Gastrocnemius medialis (tissue), 4 donors: Measurements from ENCODE around the gene GABRG3. TPM values are rescaled to one million over a fixed set of nuclear protein-coding genes. Genes with fewer than 3 reads are reported as not detected.

Source experiments
- ATAC-seq, 2 donors: fragments of 150-250 bp; one replicate each; pipeline ENCODE4 v1.9.1; 2016
- DNase-seq, 2 donors: peaks; one replicate each; pipeline ENCODE4 v3.0.0-alpha.2; 2019
- H3K27ac ChIP-seq, 4 donors: fragments of 200-600 bp; sonication (generic); 1 replicate in 1 of 4; 2 replicates in 3 of 4; pipeline ENCODE4 v1.5.1; 2016 to 2018; ENCODE audit warnings: mild to moderate bottlenecking in 2 of 4, moderate library complexity in 1 of 4
- H3K27me3 ChIP-seq, 3 donors: fragments of 200-600 bp; sonication (generic) in 2 of 3; 1 replicate in 1 of 3; 2 replicates in 2 of 3; pipeline versions ENCODE4 v1.5.1 to v1.6.0; 2016 to 2019; ENCODE audit warnings: mild to moderate bottlenecking in 1 of 3, moderate library complexity in 1 of 3
- H3K36me3 ChIP-seq, 2 donors: fragments of 200-600 bp; sonication (generic) in 1 of 2; one replicate each; pipeline ENCODE4 v1.5.1; 2017 to 2018
- H3K4me1 ChIP-seq, 2 donors: fragments of 200-600 bp; sonication (generic) in 1 of 2; one replicate each; pipeline ENCODE4 v1.5.1; 2016 to 2017; ENCODE audit warnings: mild to moderate bottlenecking in 2 of 2
- H3K4me3 ChIP-seq, 4 donors: fragments of 200-600 bp; sonication (generic) in 3 of 4; 1 replicate in 1 of 4; 2 replicates in 3 of 4; pipeline ENCODE4 v1.5.1; 2016 to 2019; ENCODE audit warnings: mild to moderate bottlenecking in 2 of 4
- H3K9me3 ChIP-seq, 3 donors: fragments of 200-600 bp; sonication (generic) in 2 of 3; 1 replicate in 1 of 3; 2 replicates in 2 of 3; pipeline ENCODE4 v1.5.1; 2016 to 2019
- CTCF ChIP-seq, 5 experiments: fragments of 450-650 bp in 3 of 5; fragments of 200-600 bp in 2 of 5; sonication (generic) in 2 of 5; IDR thresholded peaks in 4 of 5; conservative IDR thresholded peaks in 1 of 5; 1 replicate in 4 of 5; 2 replicates in 1 of 5; pipeline ENCODE4 v1.5.1; 2016 to 2019; ENCODE audit warnings: antibody characterized with exemption in 5 of 5, mild to moderate bottlenecking in 3 of 5, moderate library complexity in 3 of 5
- POLR2A ChIP-seq, 2 donors: fragments of 450-650 bp; IDR thresholded peaks; one replicate each; pipeline ENCODE4 v1.6.1; 2017; ENCODE audit warnings: antibody characterized with exemption in 2 of 2, mild to moderate bottlenecking in 2 of 2, moderate library complexity in 2 of 2
- in situ Hi-C, 4 donors: fragments of 200-750 bp; cut with MboI; loops; one replicate each; pipeline versions ENCODE4 v1.15.0 to v1.8.0; 2017; ENCODE audit warnings: low sequenced_read_pairs in 4 of 4
- intact Hi-C: fragments of 100-400 bp; cut with DNase I; formaldehyde crosslinking; loops from one replicate; pipeline ENCODE4 v1.15.1; 2023; ENCODE audit warnings: low total_unique reads
- total RNA-seq, 4 donors: library from RNA; depleted of rRNA; stranded (reverse); fragments of >200 nt; gene quantifications; one replicate each; pipeline versions ENCODE4 v1.1.0 to v1.2.3, GENCODE V29; 2016

The GABRG3 gene
- total RNA-seq, 4 donors from 2014 or later, result not detected

- ATAC-seq (no peak), DNase-seq (no peak)
- in situ Hi-C loops, result no loop called here
Observed at GRCh38 chr15:27042646-27043045, 71.7 kb downstream of the GABRG3 start.

DNA sequence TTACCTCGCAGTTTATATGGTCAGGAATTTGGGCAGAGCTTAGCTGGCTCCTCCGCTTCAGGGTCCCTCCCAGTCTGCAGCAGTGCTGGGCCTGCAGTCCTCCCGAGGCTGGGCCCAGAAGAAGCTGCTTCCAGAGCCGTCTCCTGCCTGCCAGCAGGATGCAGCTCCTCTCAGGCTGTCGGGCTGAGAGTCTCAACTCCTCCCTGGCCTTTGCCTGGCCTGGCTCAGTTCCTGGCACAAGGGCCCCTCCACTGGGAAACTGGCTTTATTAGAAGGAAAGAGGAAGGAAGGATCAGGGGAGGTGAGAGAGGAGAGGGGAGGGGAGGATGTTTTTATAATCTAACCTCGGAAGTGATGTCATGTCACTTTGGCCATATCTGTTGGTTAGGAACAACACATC, 72.8 kb downstream of the GABRG3 start:
- DNase-seq, result no peak
- H3K36me3 ChIP-seq, result no peaks in the 10 kb centered on the region
- ATAC-seq, result no peak
- no peaks in the 10 kb centered on the region for H3K9me3 ChIP-seq
- no peaks in the 10 kb centered on the region for H3K4me1 ChIP-seq
- no peak for TF ChIP-seq POLR2A (IDR thresholded peaks at IDR 0.05)
- no peak for TF ChIP-seq CTCF (IDR thresholded peaks at IDR 0.05 in 4 of 5, conservative IDR thresholded peaks at IDR 0.05 in 1 of 5)
- H3K27ac ChIP-seq, result no peak overlapping the region
- H3K4me3 ChIP-seq, result no peak overlapping the region
- in situ Hi-C loops (no loop called here), intact Hi-C loops (no loop called here)
- H3K27me3 ChIP-seq, result no peaks in the 10 kb centered on the region

More at GRCh38 chr15:27042646-27043045, 71.7 kb downstream of the GABRG3 start:
- H3K4me1 ChIP-seq, result no peaks in the 10 kb centered on the region
- no peaks in the 10 kb centered on the region for H3K27me3 ChIP-seq
- intact Hi-C loops, result no loop called here
- no peak for TF ChIP-seq CTCF (IDR thresholded peaks at IDR 0.05 in 4 of 5, conservative IDR thresholded peaks at IDR 0.05 in 1 of 5)
- TF ChIP-seq POLR2A (IDR thresholded peaks at IDR 0.05), result no peak
- H3K4me3 ChIP-seq, result no peak overlapping the region
- H3K36me3 ChIP-seq, result no peaks in the 10 kb centered on the region
- no peak overlapping the region for H3K27ac ChIP-seq
- H3K9me3 ChIP-seq, result no peaks in the 10 kb centered on the region

DNA sequence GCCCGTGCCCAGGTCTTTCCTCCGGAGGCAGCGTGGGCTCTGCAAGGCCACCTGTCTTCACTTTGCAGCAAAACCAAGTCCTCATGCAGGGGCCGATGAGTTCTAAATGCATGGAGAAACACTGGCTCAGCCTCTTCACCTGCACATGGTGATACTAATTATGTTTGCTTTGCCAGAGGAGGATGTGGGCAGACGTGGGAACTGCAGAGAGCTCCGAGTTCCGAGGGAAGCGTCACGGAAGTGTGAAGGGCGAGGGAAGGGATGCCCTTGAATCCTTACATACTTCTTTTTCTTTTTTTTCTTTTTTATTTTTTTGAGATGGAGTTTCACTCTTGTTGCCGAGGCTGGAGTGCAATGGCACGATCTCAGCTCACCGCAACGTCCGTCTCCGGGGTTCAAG, 74.8 kb downstream of the GABRG3 start:
- Histone ChIP-seq H3K4me1 (no peaks in the 10 kb centered on the region), H3K27ac (no peak overlapping the region), H3K9me3 (no peaks in the 10 kb centered on the region), H3K4me3 (no peak overlapping the region), H3K27me3 (no peaks in the 10 kb centered on the region), H3K36me3 (no peaks in the 10 kb centered on the region)
- no peak for DNase-seq
- no peak for ATAC-seq
- in situ Hi-C loops (no loop called here), intact Hi-C loops (no loop called here)
- TF ChIP-seq POLR2A (IDR thresholded peaks at IDR 0.05) (no peak), CTCF (IDR thresholded peaks at IDR 0.05 in 4 of 5, conservative IDR thresholded peaks at IDR 0.05 in 1 of 5) (no peak)

DNA sequence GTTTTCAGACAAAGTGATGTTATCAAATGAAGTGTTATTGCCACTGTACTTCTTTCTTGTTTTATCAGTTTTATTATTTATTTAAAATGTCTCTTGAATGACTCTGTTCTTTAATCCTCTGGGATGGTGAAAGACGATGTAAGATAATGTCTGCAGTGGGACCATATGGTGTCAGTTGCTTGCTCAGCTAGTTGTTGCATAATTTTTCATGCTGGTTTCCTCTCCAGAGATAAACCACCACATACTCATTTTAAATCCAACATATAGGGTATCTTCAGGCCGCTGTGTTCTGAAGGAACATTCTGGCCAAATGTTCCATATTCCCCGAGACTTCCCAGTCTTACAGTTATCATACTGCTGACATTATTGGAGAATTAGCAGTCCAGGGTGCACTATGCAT, 75.9 kb downstream of the GABRG3 start:
- H3K9me3 ChIP-seq, result no peaks in the 10 kb centered on the region
- in situ Hi-C loops, result no loop called here
- no peak overlapping the region for H3K4me3 ChIP-seq
- no peaks in the 10 kb centered on the region for H3K4me1 ChIP-seq
- H3K36me3 ChIP-seq, result no peaks in the 10 kb centered on the region
- no peaks in the 10 kb centered on the region for H3K27me3 ChIP-seq
- H3K27ac ChIP-seq, result no peak overlapping the region
- no peak for ATAC-seq
- intact Hi-C loops, result no loop called here
- TF ChIP-seq POLR2A (IDR thresholded peaks at IDR 0.05) (no peak), CTCF (IDR thresholded peaks at IDR 0.05 in 4 of 5, conservative IDR thresholded peaks at IDR 0.05 in 1 of 5) (no peak)
- DNase-seq, result no peak

DNA sequence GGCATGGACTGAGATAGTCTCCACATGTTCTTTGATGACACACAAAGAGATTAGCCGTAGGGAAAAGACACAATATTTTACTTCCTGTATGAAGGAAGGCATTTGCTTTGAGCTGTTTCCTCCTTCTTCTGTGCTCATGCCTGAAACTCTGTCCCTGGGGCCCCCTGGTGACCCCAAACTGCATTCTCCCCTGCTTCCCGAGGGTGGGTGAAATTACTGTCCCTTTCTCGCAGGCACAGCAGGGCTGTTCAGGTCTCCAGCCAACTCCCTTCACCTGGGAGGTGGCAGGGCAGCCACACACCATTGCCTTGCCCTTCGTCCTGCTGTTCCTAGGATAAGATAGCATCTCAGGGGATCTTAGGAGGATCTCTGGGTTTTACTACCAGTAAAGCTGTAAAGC, 79.2 kb downstream of the GABRG3 start:
- no peaks in the 10 kb centered on the region for H3K4me1 ChIP-seq
- H3K36me3 ChIP-seq, result no peaks in the 10 kb centered on the region
- no peaks in the 10 kb centered on the region for H3K27me3 ChIP-seq
- H3K9me3 ChIP-seq, result no peaks in the 10 kb centered on the region
- no peak overlapping the region for H3K27ac ChIP-seq
- intact Hi-C loops, result no loop called here
- no peak overlapping the region for H3K4me3 ChIP-seq
- ATAC-seq, result no peak
- in situ Hi-C loops, result loop anchor here in 1 of 4 donors (25.0 kb wide), 1 partner anchor 312 kb away; no protein-coding TSS in a partner anchor
- no peak for TF ChIP-seq CTCF (IDR thresholded peaks at IDR 0.05 in 4 of 5, conservative IDR thresholded peaks at IDR 0.05 in 1 of 5)
- no peak for TF ChIP-seq POLR2A (IDR thresholded peaks at IDR 0.05)
- DNase-seq, result no peak
